Fibroblast of lung (primary cell): ENCODE results near the gene GOLGA3.

Source experiments
- EZH2 ChIP-seq: IDR thresholded peaks from 2 replicates; pipeline ENCODE4 v1.5.1; 2012; ENCODE audit warnings: low read length, control low read depth, mild to moderate bottlenecking; ENCODE audit errors: missing control alignments
- TF ChIP-seq, protein P1 (sequence below), 2 donors: IDR thresholded peaks in 1 of 2; conservative IDR thresholded peaks in 1 of 2; 1 replicate in 1 of 2; 2 replicates in 1 of 2; pipeline ENCODE4 v1.5.1; 2011 to 2012; ENCODE audit warnings: low read length in 2 of 2, control low read depth in 1 of 2, inconsistent platforms in 1 of 2, low read depth in 1 of 2, mild to moderate bottlenecking in 1 of 2

DNA sequence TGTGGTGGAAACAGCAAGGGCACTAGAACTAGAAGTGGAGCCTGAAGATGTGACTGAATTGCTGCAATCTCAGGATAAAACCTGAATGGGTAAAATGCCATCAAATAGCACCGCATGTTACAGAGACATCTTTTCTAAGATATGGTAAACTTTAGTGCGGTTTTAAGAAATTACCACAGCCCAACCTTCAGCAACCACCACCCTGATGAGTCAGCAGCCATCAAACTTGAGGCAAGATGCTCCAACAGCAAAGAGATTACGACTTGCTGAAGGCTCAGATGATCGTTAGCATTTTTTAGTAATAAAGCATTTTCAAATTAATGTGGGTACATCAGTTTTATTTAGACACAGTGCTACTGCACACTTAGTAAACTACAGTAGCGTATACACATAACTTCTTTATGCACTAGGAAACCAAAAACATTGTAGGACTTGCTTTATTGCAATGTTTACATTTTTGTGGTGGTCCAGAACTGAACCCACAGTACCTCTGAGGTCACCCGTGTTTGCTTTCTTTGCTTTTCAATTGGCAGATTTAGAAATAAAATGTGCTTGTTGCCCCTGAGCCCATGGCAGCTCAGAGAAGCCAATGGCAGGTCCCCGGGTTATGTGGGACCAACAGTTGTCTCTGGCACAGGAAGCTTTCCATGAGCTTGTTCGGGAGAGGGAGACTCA, 15.9 kb downstream of the GOLGA3 start:
- TF ChIP-seq, protein P1, sequence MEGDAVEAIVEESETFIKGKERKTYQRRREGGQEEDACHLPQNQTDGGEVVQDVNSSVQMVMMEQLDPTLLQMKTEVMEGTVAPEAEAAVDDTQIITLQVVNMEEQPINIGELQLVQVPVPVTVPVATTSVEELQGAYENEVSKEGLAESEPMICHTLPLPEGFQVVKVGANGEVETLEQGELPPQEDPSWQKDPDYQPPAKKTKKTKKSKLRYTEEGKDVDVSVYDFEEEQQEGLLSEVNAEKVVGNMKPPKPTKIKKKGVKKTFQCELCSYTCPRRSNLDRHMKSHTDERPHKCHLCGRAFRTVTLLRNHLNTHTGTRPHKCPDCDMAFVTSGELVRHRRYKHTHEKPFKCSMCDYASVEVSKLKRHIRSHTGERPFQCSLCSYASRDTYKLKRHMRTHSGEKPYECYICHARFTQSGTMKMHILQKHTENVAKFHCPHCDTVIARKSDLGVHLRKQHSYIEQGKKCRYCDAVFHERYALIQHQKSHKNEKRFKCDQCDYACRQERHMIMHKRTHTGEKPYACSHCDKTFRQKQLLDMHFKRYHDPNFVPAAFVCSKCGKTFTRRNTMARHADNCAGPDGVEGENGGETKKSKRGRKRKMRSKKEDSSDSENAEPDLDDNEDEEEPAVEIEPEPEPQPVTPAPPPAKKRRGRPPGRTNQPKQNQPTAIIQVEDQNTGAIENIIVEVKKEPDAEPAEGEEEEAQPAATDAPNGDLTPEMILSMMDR (conservative IDR thresholded peaks at IDR 0.05 in 1 of 2, IDR thresholded peaks at IDR 0.05 in 1 of 2; ENCODE audit: low read depth in 1 of 2, low read length in 2 of 2): no peak
- no peak for TF ChIP-seq EZH2
